A673 (cell line): Measurements from ENCODE around the gene FGFR3.

ENCODE experiments used
- CTCF ChIP-seq: fragments of 300-800, 200-600 bp; sonication (generic); conservative IDR thresholded peaks from 2 replicates; pipeline ENCODE4 v1.5.1; 2017; ENCODE audit warnings: low read depth, mild to moderate bottlenecking, antibody characterized with exemption, low read length, moderate library complexity, mixed read lengths
- EZH2 ChIP-seq: fragments of 200-600 bp; sonication (generic); IDR thresholded peaks from 2 replicates; pipeline ENCODE4 v1.6.1; 2017; ENCODE audit warnings: borderline replicate concordance, low read depth, mild to moderate bottlenecking, mixed read lengths, antibody characterized with exemption, low read length; ENCODE audit not compliant: poor library complexity, severe bottlenecking

- TF ChIP-seq CTCF: no peak
- no peak for TF ChIP-seq EZH2
Observed at GRCh38 chr4:1799387-1800375, 6.6 kb downstream of the FGFR3 start.
